K562 (cell line): ENCODE data around the gene HPS1. TPM values are rescaled to one million over a fixed set of nuclear protein-coding genes. Genes with fewer than 3 reads are reported as not detected.

Source experiments
- BCL6 ChIP-seq: fragments of 250-450 bp; sonication (Bioruptor Pico); IDR thresholded peaks from 2 replicates; pipeline ENCODE4 v1.4.0; 2020
- BRCA1 ChIP-seq, 2 experiments: fragments of 450-650 bp in 1 of 2; sonication (generic) in 1 of 2; formaldehyde crosslinking in 1 of 2; IDR thresholded peaks; 2 replicates each; pipeline versions ENCODE4 v1.5.0 to v1.6.1; 2017 to 2020; ENCODE audit warnings: mild to moderate bottlenecking in 1 of 2, missing genetic modification reagents in 1 of 2
- CEBPG ChIP-seq, 3 experiments: fragments of 200-800 bp in 1 of 3; sonication (Bioruptor generic) in 1 of 3; sonication (generic) in 1 of 3; formaldehyde crosslinking in 1 of 3; IDR thresholded peaks in 2 of 3; conservative IDR thresholded peaks in 1 of 3; 2 replicates each; pipeline versions ENCODE4 v1.6.1 to v1.8.0; 2016 to 2022; ENCODE audit warnings: missing compliant biosample characterization in 2 of 3, missing genetic modification characterization in 2 of 3, mild to moderate bottlenecking in 1 of 3, missing genetic modification reagents in 1 of 3
- CREM ChIP-seq: IDR thresholded peaks from 2 replicates; pipeline ENCODE4 v1.6.1; 2014; ENCODE audit warnings: antibody characterized with exemption, low read depth
- FOXA3 ChIP-seq, 2 experiments: fragments of 450-650 bp in 1 of 2; sonication (generic) in 1 of 2; formaldehyde crosslinking; IDR thresholded peaks in 1 of 2; conservative IDR thresholded peaks in 1 of 2; 2 replicates each; pipeline versions ENCODE4 v1.4.0 to v1.8.0; 2020 to 2022; ENCODE audit warnings: mild to moderate bottlenecking in 2 of 2, missing genetic modification reagents in 1 of 2
- FOXJ2 ChIP-seq: fragments of 200-800 bp; sonication (Bioruptor generic); IDR thresholded peaks from 2 replicates; pipeline ENCODE4 v1.6.1; 2016; ENCODE audit warnings: missing genetic modification characterization, missing compliant biosample characterization
- FOXK1 ChIP-seq: sonication (generic); formaldehyde crosslinking; IDR thresholded peaks from 2 replicates; pipeline ENCODE4 v1.8.0; 2022; ENCODE audit warnings: missing genetic modification reagents, mild to moderate bottlenecking, borderline replicate concordance
- HDGF ChIP-seq: fragments of 450-650 bp; IDR thresholded peaks from 2 replicates; pipeline ENCODE4 v1.6.1; 2016
- HES1 ChIP-seq: fragments of 450-650 bp; IDR thresholded peaks from 2 replicates; pipeline ENCODE4 v1.6.1; 2016; ENCODE audit warnings: low read depth, mild to moderate bottlenecking, moderate library complexity
- LEF1 ChIP-seq: fragments of 450-650 bp; IDR thresholded peaks from 2 replicates; pipeline ENCODE4 v1.6.1; 2016; ENCODE audit warnings: mild to moderate bottlenecking
- MAFK ChIP-seq: IDR thresholded peaks from 2 replicates; pipeline ENCODE4 v1.6.1; 2011; ENCODE audit warnings: low read length, improper control_type of control experiment
- MEF2A ChIP-seq: IDR thresholded peaks from 2 replicates; pipeline ENCODE4 v1.6.1; 2011; ENCODE audit warnings: low read depth, mild to moderate bottlenecking, low read length, moderate library complexity; ENCODE audit not compliant: control insufficient read depth
- NR1H2 ChIP-seq: sonication (generic); formaldehyde crosslinking; IDR thresholded peaks from 2 replicates; pipeline ENCODE4 v1.4.0; 2020; ENCODE audit warnings: mild to moderate bottlenecking, missing genetic modification reagents
- PHB2 ChIP-seq: fragments of 450-650 bp; IDR thresholded peaks from 2 replicates; pipeline ENCODE4 v1.6.1; 2017; ENCODE audit warnings: low read depth
- PPARD ChIP-seq: fragments of 250-450 bp; sonication (Bioruptor Pico); IDR thresholded peaks from 2 replicates; pipeline ENCODE4 v1.8.0; 2022; ENCODE audit warnings: inconsistent platforms, mild to moderate bottlenecking, moderate library complexity
- RB1 ChIP-seq: fragments of 450-650 bp; IDR thresholded peaks from 2 replicates; pipeline ENCODE4 v1.6.1; 2017; ENCODE audit warnings: low read depth, mild to moderate bottlenecking
- RCOR1 ChIP-seq, 2 experiments: IDR thresholded peaks; 2 replicates each; pipeline ENCODE4 v1.6.1; 2012; ENCODE audit warnings: low read depth in 2 of 2, low read length in 2 of 2, borderline replicate concordance in 1 of 2, improper control_type of control experiment in 1 of 2
- TAF15 ChIP-seq: fragments of 200-400 bp; formaldehyde crosslinking; IDR thresholded peaks from 2 replicates; pipeline ENCODE4 v1.6.1; 2017; ENCODE audit warnings: mild to moderate bottlenecking, low read depth, low read length, moderate library complexity
- YY1 ChIP-seq, 3 experiments: IDR thresholded peaks; 2 replicates each; pipeline ENCODE4 v1.6.1; 2011; ENCODE audit warnings: low read length in 2 of 3, mild to moderate bottlenecking in 2 of 3, moderate library complexity in 2 of 3, borderline replicate concordance in 1 of 3, control low read depth in 1 of 3, low read depth in 1 of 3; ENCODE audit not compliant: insufficient read depth in 3 of 3, insufficient replicate concordance in 2 of 3, control insufficient read depth in 1 of 3, insufficient read length in 1 of 3; ENCODE audit errors: extremely low read depth in 1 of 3
- ZFPM2 ChIP-seq: fragments of 250-450 bp; sonication (Bioruptor Pico); IDR thresholded peaks from 2 replicates; pipeline ENCODE4 v1.5.1; 2022; ENCODE audit warnings: mild to moderate bottlenecking
- ZNF57 ChIP-seq: fragments of 450-650 bp; formaldehyde crosslinking; IDR thresholded peaks from 2 replicates; pipeline ENCODE4 v1.4.0; 2020; ENCODE audit warnings: mild to moderate bottlenecking, moderate library complexity
- ZNF830 ChIP-seq: fragments of 250-450 bp; sonication (Bioruptor Pico); IDR thresholded peaks from 2 replicates; pipeline ENCODE4 v1.5.0; 2021; ENCODE audit warnings: mild to moderate bottlenecking
- polyA plus RNA-seq, 8 experiments: library from polyadenylated mRNA; depleted of rRNA in 4 of 8; stranded (reverse) in 5 of 8; unstranded in 3 of 8; fragments of >200 nt; fragmentation: Nextera tagmentation in 2 of 8; fragmentation: Illumina TruSeq in 1 of 8; extraction: Ambion mirVana in 2 of 8; extraction: Trizol in 1 of 8; gene quantifications; 2 replicates each; pipeline versions ENCODE4 v1.2.1 to v1.2.3, GENCODE V29; 2011 to 2014; ENCODE audit warnings: inconsistent platforms in 1 of 8, missing spikeins in 1 of 8
- total RNA-seq, 7 experiments: library from RNA; depleted of rRNA in 6 of 7; stranded (reverse); fragments of >200 nt in 6 of 7; fragmentation: Illumina TruSeq in 2 of 7; extraction: Trizol in 2 of 7; gene quantifications; 2 replicates each; pipeline versions ENCODE4 v1.2.1 to v1.2.3, GENCODE V29; 2011 to 2021; ENCODE audit warnings: low replicate concordance in 1 of 7
- TF ChIP-seq, protein P1 (sequence below), 2 experiments: fragments of 200-800 bp in 1 of 2; sonication (Bioruptor generic) in 1 of 2; sonication (generic) in 1 of 2; formaldehyde crosslinking in 1 of 2; IDR thresholded peaks in 1 of 2; conservative IDR thresholded peaks in 1 of 2; 2 replicates each; pipeline versions ENCODE4 v1.5.0 to v1.6.1; 2016 to 2020; ENCODE audit warnings: missing compliant biosample characterization in 1 of 2, missing genetic modification characterization in 1 of 2, missing genetic modification reagents in 1 of 2
- TF ChIP-seq, protein P2 (sequence below): sonication (generic); formaldehyde crosslinking; IDR thresholded peaks from 2 replicates; pipeline ENCODE4 v1.8.0; 2022; ENCODE audit warnings: mild to moderate bottlenecking, missing genetic modification reagents
- TF ChIP-seq, protein P3 (sequence below): sonication (generic); formaldehyde crosslinking; IDR thresholded peaks from 2 replicates; pipeline ENCODE4 v1.8.1; 2023; ENCODE audit warnings: mild to moderate bottlenecking, missing genetic modification reagents

The HPS1 gene
- total and polyA plus RNA-seq, 9 of the 15 experiments (the other 6 are each of a cell fraction or from before 2014, with no cell fraction given), result 18.1 to 43.6 (median 26.3) TPM

GRCh38 chr10:98463016-98463415, 16.3 kb upstream of the HPS1 start (continued):
- TF ChIP-seq RB1, result no peak
- no peak for TF ChIP-seq BCL6
- no peak for TF ChIP-seq FOXJ2
- no peak for TF ChIP-seq MAFK
- no peak for TF ChIP-seq YY1 (IDR thresholded peaks at IDR 0.05; ENCODE audit: borderline replicate concordance in 1 of 3, control insufficient read depth in 1 of 3, extremely low read depth in 1 of 3, insufficient read depth in 3 of 3, insufficient read length in 1 of 3, insufficient replicate concordance in 2 of 3, low read depth in 1 of 3, low read length in 2 of 3)
- no peak for TF ChIP-seq ZFPM2 (CRISPR knock-in tag)
- no peak for TF ChIP-seq BRCA1 (IDR thresholded peaks at IDR 0.05)
- TF ChIP-seq BRCA1 (CRISPR knock-in tag; IDR thresholded peaks at IDR 0.05), result no peak
- TF ChIP-seq ZNF830 (CRISPR knock-in tag), result no peak
- no peak for TF ChIP-seq NR1H2 (CRISPR knock-in tag)
- TF ChIP-seq PPARD (CRISPR knock-in tag), result no peak
- TF ChIP-seq, protein P1, sequence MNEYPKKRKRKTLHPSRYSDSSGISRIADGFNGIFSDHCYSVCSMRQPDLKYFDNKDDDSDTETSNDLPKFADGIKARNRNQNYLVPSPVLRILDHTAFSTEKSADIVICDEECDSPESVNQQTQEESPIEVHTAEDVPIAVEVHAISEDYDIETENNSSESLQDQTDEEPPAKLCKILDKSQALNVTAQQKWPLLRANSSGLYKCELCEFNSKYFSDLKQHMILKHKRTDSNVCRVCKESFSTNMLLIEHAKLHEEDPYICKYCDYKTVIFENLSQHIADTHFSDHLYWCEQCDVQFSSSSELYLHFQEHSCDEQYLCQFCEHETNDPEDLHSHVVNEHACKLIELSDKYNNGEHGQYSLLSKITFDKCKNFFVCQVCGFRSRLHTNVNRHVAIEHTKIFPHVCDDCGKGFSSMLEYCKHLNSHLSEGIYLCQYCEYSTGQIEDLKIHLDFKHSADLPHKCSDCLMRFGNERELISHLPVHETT (CRISPR knock-in tag; conservative IDR thresholded peaks at IDR 0.05 in 1 of 2, IDR thresholded peaks at IDR 0.05 in 1 of 2), result no peak
- TF ChIP-seq LEF1, result no peak
- TF ChIP-seq PHB2, result peak; percentile 68; the same call in 1 of the 2 replicates
- TF ChIP-seq ZNF57 (CRISPR knock-in tag), result no peak
- no peak for TF ChIP-seq MEF2A
- TF ChIP-seq CEBPG (CRISPR knock-in tag; IDR thresholded peaks at IDR 0.05), result no peak
- TF ChIP-seq CEBPG (tag; conservative IDR thresholded peaks at IDR 0.05 in 1 of 2, IDR thresholded peaks at IDR 0.05 in 1 of 2), result no peak
- peak; percentile 52 for TF ChIP-seq CREM
- no peak for TF ChIP-seq FOXA3 (CRISPR knock-in tag; conservative IDR thresholded peaks at IDR 0.05 in 1 of 2, IDR thresholded peaks at IDR 0.05 in 1 of 2)
- TF ChIP-seq TAF15, result no peak
- TF ChIP-seq, protein P2, sequence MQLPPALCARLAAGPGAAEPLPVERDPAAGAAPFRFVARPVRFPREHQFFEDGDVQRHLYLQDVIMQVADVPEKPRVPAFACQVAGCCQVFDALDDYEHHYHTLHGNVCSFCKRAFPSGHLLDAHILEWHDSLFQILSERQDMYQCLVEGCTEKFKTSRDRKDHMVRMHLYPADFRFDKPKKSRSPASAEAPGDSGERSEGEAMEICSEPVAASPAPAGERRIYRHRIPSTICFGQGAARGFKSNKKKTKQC (CRISPR knock-in tag), result no peak
- no peak for TF ChIP-seq FOXK1
- TF ChIP-seq HES1, result no peak
- TF ChIP-seq HDGF, result no peak
- TF ChIP-seq RCOR1 (IDR thresholded peaks at IDR 0.05; ENCODE audit: borderline replicate concordance in 1 of 2, low read depth in 2 of 2, low read length in 2 of 2), result peak in 1 of 2 experiments; percentile 82; a peak in 2 of 4 replicates
- TF ChIP-seq, protein P3, sequence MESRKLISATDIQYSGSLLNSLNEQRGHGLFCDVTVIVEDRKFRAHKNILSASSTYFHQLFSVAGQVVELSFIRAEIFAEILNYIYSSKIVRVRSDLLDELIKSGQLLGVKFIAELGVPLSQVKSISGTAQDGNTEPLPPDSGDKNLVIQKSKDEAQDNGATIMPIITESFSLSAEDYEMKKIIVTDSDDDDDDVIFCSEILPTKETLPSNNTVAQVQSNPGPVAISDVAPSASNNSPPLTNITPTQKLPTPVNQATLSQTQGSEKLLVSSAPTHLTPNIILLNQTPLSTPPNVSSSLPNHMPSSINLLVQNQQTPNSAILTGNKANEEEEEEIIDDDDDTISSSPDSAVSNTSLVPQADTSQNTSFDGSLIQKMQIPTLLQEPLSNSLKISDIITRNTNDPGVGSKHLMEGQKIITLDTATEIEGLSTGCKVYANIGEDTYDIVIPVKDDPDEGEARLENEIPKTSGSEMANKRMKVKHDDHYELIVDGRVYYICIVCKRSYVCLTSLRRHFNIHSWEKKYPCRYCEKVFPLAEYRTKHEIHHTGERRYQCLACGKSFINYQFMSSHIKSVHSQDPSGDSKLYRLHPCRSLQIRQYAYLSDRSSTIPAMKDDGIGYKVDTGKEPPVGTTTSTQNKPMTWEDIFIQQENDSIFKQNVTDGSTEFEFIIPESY, result no peak
